Motor neuron (in vitro differentiated cells): Measurements from ENCODE around the gene TRIM67. TPM values are rescaled to one million over a fixed set of nuclear protein-coding genes. Genes with fewer than 3 reads are reported as not detected.

ENCODE experiments used
- ATAC-seq, 8 experiments: fragments of 200-7000 bp; cut with Tn5 transposase; replicated peaks in 6 of 8; 2 replicates each; pipeline ENCODE4 v1.8.0; 2021; ENCODE audit warnings: mild to moderate bottlenecking in 8 of 8, moderate library complexity in 8 of 8
- H3K27ac ChIP-seq, 2 donors: fragments of 250-450 bp; sonication (Bioruptor Pico); 2 replicates each; pipeline ENCODE4 v1.9.0; 2021; ENCODE audit warnings: antibody characterized with exemption in 2 of 2, mild to moderate bottlenecking in 2 of 2, moderate library complexity in 1 of 2
- H3K4me1 ChIP-seq, 2 donors: fragments of 250-450 bp; sonication (Bioruptor Pico); replicated peaks in 1 of 2; 2 replicates each; pipeline ENCODE4 v1.6.1; 2021; ENCODE audit warnings: antibody characterized with exemption in 2 of 2, mild to moderate bottlenecking in 2 of 2, moderate library complexity in 1 of 2
- H3K4me3 ChIP-seq, 5 donors: fragments of 250-450 bp; sonication (Bioruptor Pico); 2 replicates each; pipeline ENCODE4 v1.9.0; 2021; ENCODE audit warnings: antibody characterized with exemption in 5 of 5, mild to moderate bottlenecking in 5 of 5, moderate library complexity in 4 of 5
- WGBS, 10 experiments: fragments of 450-650 bp; shearing (Covaris generic); methylation state at CpG; one replicate each; pipeline ENCODE4 v1.0.0; 2022; 5-methylcytosine and 5-hydroxymethylcytosine counted together
- in situ Hi-C, 9 experiments: fragments of 400-800 bp; cut with MboI; loops; one replicate each; pipeline ENCODE4 v1.15.0; 2021; ENCODE audit warnings: low sequenced_read_pairs in 9 of 9, low pct_unique_long_range_greater_than_20kb in 2 of 9; ENCODE audit not compliant: unreplicated experiment in 9 of 9
- total RNA-seq, 8 experiments: library from RNA; unstranded; fragments of 300-600 nt; gene quantifications; 2 replicates each; pipeline versions ENCODE4 v1.2.3 to v1.2.4, GENCODE V29; 2022

Gene TRIM67
- total RNA-seq, 8 experiments from 2014 or later = 0.18 to 21.8 (median 9.5) TPM

DNA sequence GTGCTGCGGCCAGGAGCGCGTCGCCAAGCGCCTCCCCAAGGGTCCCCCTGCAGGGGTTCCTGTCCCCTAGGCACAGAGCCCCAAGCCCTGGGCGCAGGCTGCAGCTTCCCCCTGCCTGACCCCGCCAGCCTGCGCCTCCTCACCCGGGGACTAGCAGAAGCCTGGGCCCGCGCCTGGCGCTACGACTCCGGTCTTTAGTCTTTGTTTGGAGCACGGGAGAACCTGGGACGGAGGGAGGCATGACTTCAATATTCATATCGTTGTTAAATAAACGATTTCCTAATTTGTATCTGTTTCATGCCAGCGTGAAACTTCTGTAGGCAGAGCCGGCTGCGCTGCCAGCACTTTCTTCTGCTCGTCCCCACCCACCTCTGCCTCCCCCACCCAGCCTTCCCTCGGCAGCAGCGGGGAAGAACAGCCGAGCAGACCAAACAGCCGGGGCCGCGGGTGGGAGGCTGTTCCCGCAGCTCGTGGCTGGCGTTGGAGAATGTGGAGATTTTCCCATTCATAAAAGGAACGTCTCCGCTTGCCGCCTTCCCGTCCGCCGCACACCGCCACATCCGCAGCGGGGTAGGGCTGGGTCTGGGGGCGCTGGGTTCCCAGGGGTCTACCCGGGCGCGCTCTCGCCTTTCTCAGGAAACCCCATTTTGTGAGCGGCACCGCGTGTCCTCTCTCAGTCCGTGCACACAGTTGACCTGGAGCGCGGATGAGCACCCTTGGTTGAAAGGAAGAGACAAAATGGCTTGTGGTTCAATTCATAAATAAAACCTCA lies 777 bp upstream of the TRIM67 start:
- H3K4me3 ChIP-seq = peak overlapping the region; percentile 40 to 68 (median 54)
- in situ Hi-C loops = no loop called here
- WGBS, 10 experiments = 0 to 4% (median 2%) methylated on average over 3 to 30 of the region's 51 CpGs; no CpG with 5 or more reads in 4 of the 10 experiments
- peaks cover 19 to 33% of the 10 kb centered on the region in 2 donors for H3K4me1 ChIP-seq
- H3K27ac ChIP-seq = peak overlapping the region; percentile 63 to 85
- peak in 7 of 8 experiments; percentile 7 to 33 (median 28) for ATAC-seq

DNA sequence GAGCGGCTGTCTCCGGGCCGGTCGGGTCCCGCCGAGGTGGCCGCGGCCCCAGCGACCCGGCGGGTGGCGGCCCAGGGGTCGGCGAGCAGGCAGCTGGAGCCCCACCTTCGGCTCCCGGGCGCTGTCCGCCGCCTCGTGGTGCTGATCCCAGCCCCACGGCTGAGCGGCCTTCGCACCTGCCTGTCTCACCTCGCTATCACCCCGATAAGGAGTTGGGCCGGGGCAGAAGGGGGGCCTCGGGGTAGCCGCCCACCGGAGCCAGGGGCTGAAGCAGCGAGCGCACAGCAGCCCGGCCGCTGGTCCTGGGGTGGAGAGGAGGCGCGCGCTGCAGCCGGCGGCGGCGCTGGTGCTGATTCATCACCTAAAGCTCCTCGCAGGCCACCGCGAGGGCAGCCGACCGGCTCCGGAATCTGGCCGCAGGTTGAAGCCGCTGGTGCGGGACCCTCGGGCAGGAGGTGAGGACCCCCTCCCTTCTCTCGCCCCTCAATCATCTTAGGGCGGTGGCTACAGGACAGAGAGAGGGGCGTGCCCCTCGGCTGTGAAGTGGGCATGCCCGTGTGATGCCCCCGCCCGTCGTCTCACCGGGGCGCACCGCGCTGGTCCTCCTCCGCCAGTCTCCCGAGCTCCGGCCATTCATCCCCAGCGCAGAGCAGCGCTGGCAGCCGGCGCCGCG lies 575 bp downstream of the TRIM67 start:
- Histone ChIP-seq H3K4me3 (peak overlapping the region; percentile 40 to 68 (median 54)), H3K4me1 (peaks cover 19 to 38% of the 10 kb centered on the region in 2 donors), H3K27ac (peak overlapping the region; percentile 55 to 85)
- in situ Hi-C loops = no loop called here
- peak; percentile 58 to 81 (median 66) for ATAC-seq
- 0 to 3% (median 0%) methylated on average over 1 to 10 of the region's 71 CpGs; no CpG with 5 or more reads in 5 of the 10 experiments for WGBS, 10 experiments

DNA sequence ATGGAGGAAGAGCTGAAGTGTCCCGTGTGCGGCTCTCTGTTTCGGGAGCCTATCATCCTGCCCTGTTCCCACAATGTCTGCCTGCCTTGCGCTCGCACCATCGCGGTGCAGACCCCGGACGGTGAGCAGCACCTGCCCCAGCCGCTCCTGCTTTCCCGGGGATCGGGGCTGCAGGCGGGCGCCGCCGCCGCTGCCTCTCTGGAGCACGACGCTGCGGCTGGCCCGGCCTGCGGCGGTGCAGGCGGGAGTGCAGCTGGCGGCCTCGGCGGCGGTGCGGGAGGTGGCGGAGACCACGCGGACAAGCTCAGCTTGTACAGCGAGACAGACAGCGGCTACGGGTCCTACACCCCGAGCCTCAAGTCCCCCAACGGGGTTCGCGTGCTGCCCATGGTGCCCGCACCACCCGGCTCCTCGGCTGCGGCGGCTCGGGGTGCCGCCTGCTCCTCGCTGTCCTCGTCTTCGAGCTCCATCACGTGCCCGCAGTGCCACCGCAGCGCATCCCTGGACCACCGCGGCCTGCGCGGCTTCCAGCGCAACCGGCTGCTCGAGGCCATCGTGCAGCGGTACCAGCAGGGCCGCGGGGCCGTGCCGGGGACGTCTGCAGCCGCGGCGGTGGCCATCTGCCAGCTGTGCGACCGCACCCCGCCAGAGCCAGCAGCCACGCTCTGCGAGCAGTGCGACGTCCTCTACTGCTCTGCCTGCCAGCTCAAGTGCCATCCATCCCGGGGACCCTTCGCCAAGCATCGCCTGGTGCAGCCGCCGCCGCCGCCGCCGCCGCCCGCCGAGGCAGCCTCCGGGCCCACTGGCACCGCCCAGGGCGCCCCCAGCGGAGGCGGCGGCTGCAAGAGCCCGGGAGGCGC lies 1.3 kb downstream of the TRIM67 start:
- WGBS, 10 experiments = 0 to 13% (median 0%) methylated on average over 1 to 15 of the region's 97 CpGs; no CpG with 5 or more reads in 7 of the 10 experiments
- ATAC-seq = peak; percentile 7 to 17 (median 12)
- in situ Hi-C loops = no loop called here

DNA sequence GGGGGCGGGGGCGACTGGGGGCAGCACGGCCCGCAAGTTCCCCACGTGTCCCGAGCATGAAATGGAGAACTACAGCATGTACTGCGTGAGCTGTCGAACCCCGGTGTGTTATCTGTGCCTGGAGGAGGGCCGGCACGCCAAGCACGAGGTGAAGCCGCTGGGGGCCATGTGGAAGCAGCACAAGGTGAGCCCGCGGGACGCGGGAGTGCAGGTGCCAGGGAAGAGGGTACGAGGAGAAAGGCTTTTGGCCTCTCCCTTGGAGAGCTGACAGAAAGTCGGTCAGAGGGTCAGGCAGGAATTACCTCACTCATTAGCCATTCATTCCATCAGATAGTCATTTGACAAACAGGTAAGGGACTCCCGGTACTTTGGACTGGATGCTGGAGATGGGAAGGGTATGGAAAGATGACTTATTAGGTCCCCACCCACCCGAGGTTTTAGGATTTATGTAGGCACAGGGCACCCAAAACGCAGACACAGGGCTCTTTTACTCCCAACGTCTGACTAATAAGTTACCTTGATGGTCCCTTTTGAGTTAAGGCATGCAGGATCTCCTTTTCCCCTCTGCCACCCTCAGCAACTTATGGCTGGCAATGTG lies 2.1 kb downstream of the TRIM67 start:
- 10 to 67% (median 24%) methylated on average over 1 to 12 of the region's 23 CpGs; no CpG with 5 or more reads in 3 of the 10 experiments for WGBS, 10 experiments
- Histone ChIP-seq H3K4me1 (peaks cover 19 to 38% of the 10 kb centered on the region in 2 donors), H3K4me3 (peak overlapping the region; percentile 40 to 68 (median 54)), H3K27ac (no peak overlapping the region)
- no peak for ATAC-seq
- in situ Hi-C loops = no loop called here

More for the DNA sequence above, 1.3 kb downstream of the TRIM67 start:
- peak overlapping the region; percentile 40 to 68 (median 54) for H3K4me3 ChIP-seq
- H3K27ac ChIP-seq = peak overlapping the region; percentile 55 to 85
- H3K4me1 ChIP-seq = peaks cover 19 to 38% of the 10 kb centered on the region in 2 donors

DNA sequence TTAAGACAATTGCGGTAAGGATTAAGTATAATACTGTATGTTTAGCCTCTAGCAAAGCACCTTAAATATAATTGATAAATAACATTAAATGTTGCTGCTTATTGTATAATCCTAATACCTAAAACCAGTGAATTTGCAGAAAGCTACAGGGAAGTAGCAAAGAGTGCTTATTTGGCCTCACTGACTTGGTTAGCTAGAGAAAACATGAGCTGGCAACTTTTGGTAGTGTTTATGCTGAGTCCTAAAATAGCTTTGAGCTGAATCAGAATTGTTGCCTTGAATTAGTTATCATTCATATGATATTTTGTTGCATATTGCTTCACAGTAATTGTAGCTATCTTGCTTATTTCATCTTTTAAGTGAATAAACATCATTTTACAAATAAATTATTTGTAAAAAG lies 3.5 kb downstream of the TRIM67 start:
- Histone ChIP-seq H3K27ac (no peak overlapping the region), H3K4me1 (peaks cover 19 to 31% of the 10 kb centered on the region in 2 donors), H3K4me3 (peak overlapping the region in 2 of 5 donors; percentile 64 to 68)
- ATAC-seq = no peak
- in situ Hi-C loops = no loop called here
- 50 to 100% (median 100%) methylated on average over 1 of the region's 1 CpG; no CpG with 5 or more reads in 2 of the 10 experiments for WGBS, 10 experiments

DNA sequence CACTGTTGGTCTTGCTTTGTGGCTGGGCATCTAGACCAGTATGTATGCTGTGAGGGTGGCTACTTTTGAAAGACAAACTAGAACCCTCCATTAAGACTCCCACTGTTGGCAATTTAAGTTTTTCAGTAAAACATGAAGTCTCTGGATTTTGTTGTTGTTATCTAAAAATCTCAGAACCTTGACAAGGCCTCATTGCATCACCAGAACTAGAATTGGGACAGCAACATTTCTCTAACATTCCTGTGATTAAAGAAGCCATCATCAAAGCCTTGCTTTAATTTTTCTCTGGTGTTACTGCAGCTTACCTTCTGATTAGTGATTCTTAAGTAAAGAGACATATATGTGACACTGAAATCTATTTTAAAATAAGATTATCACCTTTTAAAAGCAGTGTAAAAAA lies 4.5 kb downstream of the TRIM67 start:
- H3K4me1 ChIP-seq = peaks cover 14 to 25% of the 10 kb centered on the region in 2 donors
- no peak overlapping the region for H3K27ac ChIP-seq
- no peak for ATAC-seq
- H3K4me3 ChIP-seq = peak overlapping the region in 2 of 5 donors; percentile 64 to 68
- in situ Hi-C loops = no loop called here

DNA sequence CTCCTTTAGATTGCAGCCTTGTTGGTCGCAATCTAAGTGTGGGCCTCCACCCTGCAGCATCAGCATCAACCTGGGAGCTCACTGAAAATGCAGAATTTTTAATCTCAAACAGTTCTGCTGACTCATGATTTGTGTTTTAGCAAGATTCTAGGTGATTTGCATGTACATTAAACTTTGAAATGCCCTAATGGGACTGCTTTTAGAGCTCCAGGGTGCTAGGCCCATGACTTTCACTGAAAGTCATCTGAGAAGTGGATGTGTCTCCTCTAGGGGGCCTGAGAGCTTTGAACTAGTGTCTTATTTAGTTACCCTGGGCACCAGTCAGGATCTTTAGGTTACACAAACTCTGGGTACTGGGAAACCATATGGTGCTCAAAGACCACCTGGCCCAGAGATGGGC lies 9.0 kb downstream of the TRIM67 start:
- H3K4me3 ChIP-seq = no peak overlapping the region
- WGBS, 10 experiments = 67 to 100% (median 83%) methylated on average over 1 of the region's 1 CpG; no CpG with 5 or more reads in 5 of the 10 experiments
- ATAC-seq = peak in 3 of 8 experiments; percentile 72 to 89 (median 86)
- in situ Hi-C loops = no loop called here
- peaks cover 0 to 7% of the 10 kb centered on the region in 2 donors for H3K4me1 ChIP-seq
- no peak overlapping the region for H3K27ac ChIP-seq

DNA sequence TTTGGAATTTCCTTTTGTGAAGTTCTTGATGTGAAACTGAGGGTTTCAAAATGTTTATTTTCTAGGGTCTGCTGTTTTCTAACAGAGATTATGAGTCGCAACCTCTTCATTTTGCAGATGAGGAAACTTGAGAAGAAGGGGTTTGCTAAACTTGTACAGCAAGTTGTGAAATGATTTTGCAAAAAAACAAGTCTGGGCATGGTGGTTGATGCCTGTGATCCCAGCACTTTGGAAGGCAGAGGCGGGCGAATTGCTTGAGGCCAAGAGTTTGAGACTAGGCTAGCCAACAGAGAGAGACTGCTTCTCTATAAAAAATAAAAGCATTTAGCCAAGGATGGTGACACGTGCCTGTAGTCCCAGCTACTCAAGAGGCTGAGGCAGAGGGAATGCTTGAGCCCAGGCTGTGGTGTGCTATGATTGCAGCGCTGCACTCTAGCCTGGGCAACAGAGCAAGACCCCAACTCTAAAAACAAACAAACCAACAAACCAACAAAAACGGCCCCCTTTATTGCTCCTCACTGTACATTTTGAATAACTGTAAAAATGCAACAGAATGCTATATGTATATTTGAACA lies 9.9 kb downstream of the TRIM67 start:
- in situ Hi-C loops = no loop called here
- Histone ChIP-seq H3K27ac (no peak overlapping the region), H3K4me3 (no peak overlapping the region), H3K4me1 (peaks cover 0 to 2% of the 10 kb centered on the region in 2 donors)
- peak in 2 of 8 experiments; percentile 23 to 47 for ATAC-seq
- 29 to 86% (median 57%) methylated on average over 3 to 6 of the region's 6 CpGs; no CpG with 5 or more reads in 1 of the 10 experiments for WGBS, 10 experiments

DNA sequence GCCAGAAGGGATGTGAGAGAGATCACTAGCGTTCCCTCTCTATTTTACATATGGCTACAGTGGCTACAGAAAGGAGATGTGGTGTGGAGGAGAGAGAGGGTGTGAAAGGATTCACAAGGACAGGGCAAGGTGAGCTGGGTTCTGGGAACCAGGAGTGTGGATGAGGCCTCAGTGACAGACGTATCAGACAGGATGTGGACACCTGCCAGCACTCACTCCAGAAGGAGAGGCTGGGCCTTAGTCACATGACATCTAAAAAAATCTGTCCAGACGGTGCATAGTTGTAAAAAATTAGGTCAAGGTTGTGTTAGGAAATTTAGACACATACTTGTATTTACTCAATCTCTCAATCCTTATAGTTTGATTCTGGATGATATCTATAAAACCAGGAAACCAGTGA lies 10.6 kb downstream of the TRIM67 start:
- no peak overlapping the region for H3K27ac ChIP-seq

DNA sequence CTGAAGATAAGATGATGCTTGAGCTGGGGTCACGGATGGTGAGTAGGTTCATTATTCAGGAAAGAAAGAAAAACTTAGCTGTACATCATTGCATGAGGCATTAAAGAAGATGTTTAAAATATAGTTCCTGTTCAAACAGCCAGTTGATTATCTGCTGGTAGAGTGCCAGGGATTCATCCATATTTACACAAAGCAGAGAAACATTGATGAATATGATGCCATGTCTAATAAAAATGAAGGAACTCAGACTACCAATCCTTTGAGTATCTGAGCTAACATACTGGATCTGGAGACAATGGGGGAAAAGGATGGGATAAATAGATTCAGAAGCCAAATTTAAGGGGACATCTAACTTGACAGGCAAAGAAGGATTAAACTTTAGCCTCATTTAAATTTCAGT lies 14.6 kb downstream of the TRIM67 start:
- ATAC-seq = no peak
- in situ Hi-C loops = no loop called here

More for the DNA sequence above, 10.6 kb downstream of the TRIM67 start:
- H3K4me3 ChIP-seq = no peak overlapping the region
- H3K4me1 ChIP-seq = peaks cover 5 to 6% of the 10 kb centered on the region in 2 donors
- in situ Hi-C loops = no loop called here
- ATAC-seq = no peak
- whole genome bisulfite sequencing, 10 experiments = 0 to 74% (median 38%) methylated on average over 1 to 3 of the region's 3 CpGs; no CpG with 5 or more reads in 2 of the 10 experiments

DNA sequence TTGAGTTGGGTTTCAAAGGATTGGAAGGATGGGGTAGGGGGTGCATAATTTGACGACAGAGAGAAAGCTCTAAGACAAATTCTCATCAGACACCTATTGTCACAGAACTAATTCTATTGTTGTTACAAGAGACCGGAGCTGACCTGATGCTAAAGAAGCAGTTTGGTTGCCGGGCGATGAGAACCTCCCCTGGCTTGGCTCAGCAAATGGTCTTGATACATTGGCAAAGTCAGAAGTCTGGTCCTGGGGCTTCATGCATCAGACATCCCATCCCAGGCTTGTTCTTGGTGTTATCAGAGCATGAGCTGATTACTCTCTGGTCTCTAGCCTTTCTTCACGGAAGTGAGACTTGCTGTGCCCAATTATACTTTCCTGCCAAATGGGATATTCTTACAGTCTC lies 15.4 kb downstream of the TRIM67 start:
- in situ Hi-C loops = no loop called here
- peaks cover 6 to 7% of the 10 kb centered on the region in 2 donors for H3K4me1 ChIP-seq
- H3K27ac ChIP-seq = no peak overlapping the region
- no peak for ATAC-seq
- 0 to 64% (median 45%) methylated on average over 1 to 5 of the region's 5 CpGs for WGBS, 10 experiments
- H3K4me3 ChIP-seq = no peak overlapping the region

More for the DNA sequence above, 14.6 kb downstream of the TRIM67 start:
- WGBS, 10 experiments = 0 to 93% (median 28%) methylated on average over 1 of the region's 1 CpG
- Histone ChIP-seq H3K4me3 (no peak overlapping the region), H3K4me1 (peaks cover 6 to 7% of the 10 kb centered on the region in 2 donors), H3K27ac (no peak overlapping the region)

DNA sequence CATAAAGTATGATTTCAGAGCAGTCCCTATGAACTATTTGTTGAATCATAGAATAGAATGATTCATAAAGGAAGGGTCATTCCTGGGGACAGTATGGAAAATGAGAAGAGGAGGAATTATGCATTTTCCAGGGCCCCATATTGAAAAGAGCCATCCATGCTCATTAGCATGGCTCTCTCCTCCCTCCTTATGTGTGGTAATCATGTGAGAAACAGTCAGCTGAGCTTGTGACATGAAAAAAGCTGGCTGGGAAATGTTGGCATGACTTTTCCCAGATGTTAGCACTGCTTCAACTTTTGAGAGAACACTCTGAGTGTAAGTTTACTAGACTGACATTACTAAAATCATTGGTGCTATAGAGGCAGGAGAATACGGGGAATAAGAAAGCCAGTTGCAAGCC lies 16.1 kb downstream of the TRIM67 start:
- H3K27ac ChIP-seq = no peak overlapping the region
- H3K4me1 ChIP-seq = peaks cover 6 to 7% of the 10 kb centered on the region in 2 donors
- H3K4me3 ChIP-seq = no peak overlapping the region
- 0 to 91% (median 53%) methylated on average over 1 of the region's 1 CpG; no CpG with 5 or more reads in 4 of the 10 experiments for WGBS, 10 experiments
- in situ Hi-C loops = no loop called here
- peak; percentile 54 to 95 (median 85) for ATAC-seq
